ENCODE data around the gene HDC.

The HDC gene

GRCh38 chr15:50265620-50266019, at the start of gene HDC:
Gene HDC (minus strand): TSS chr15:50265726. CDS start chr15:50265623, 103 bp downstream.
- in situ Hi-C loops (cut with MboI; ENCODE audit: low pct_unique_long_range_greater_than_20kb, low sequenced_read_pairs, unreplicated experiment) = no loop called here
- TF ChIP-seq CTCF (IDR thresholded peaks at IDR 0.05; ENCODE audit: extremely low read depth, insufficient read depth, missing control alignments) = no peak
- DNase-seq (ENCODE audit: low spot score) = no peak

GRCh38 chr15:50312636-50313035, 47.1 kb upstream of the HDC start:
- no peak for DNase-seq (ENCODE audit: low spot score)
- TF ChIP-seq CTCF (IDR thresholded peaks at IDR 0.05; ENCODE audit: extremely low read depth, insufficient read depth, missing control alignments) = no peak
- in situ Hi-C loops (cut with MboI; ENCODE audit: low pct_unique_long_range_greater_than_20kb, low sequenced_read_pairs, unreplicated experiment) = no loop called here

GRCh38 chr15:50307799-50308198, 42.3 kb upstream of the HDC start:
- DNase-seq (ENCODE audit: low spot score) = no peak
- no peak for TF ChIP-seq CTCF (IDR thresholded peaks at IDR 0.05; ENCODE audit: extremely low read depth, insufficient read depth, missing control alignments)
- in situ Hi-C loops (cut with MboI; ENCODE audit: low pct_unique_long_range_greater_than_20kb, low sequenced_read_pairs, unreplicated experiment) = no loop called here

GRCh38 chr15:50304836-50305235, 39.3 kb upstream of the HDC start:
- DNase-seq (ENCODE audit: low spot score) = no peak
- in situ Hi-C loops (cut with MboI; ENCODE audit: low pct_unique_long_range_greater_than_20kb, low sequenced_read_pairs, unreplicated experiment) = no loop called here
- TF ChIP-seq CTCF (IDR thresholded peaks at IDR 0.05; ENCODE audit: extremely low read depth, insufficient read depth, missing control alignments) = no peak

GRCh38 chr15:50302581-50302980, 37.1 kb upstream of the HDC start:
- no peak for TF ChIP-seq CTCF (IDR thresholded peaks at IDR 0.05; ENCODE audit: extremely low read depth, insufficient read depth, missing control alignments)
- in situ Hi-C loops (cut with MboI; ENCODE audit: low pct_unique_long_range_greater_than_20kb, low sequenced_read_pairs, unreplicated experiment) = no loop called here
- DNase-seq (ENCODE audit: low spot score) = peak; percentile 22

- no peak for DNase-seq (ENCODE audit: low spot score)
- no peak for TF ChIP-seq CTCF (IDR thresholded peaks at IDR 0.05; ENCODE audit: extremely low read depth, insufficient read depth, missing control alignments)
- in situ Hi-C loops (cut with MboI; ENCODE audit: low pct_unique_long_range_greater_than_20kb, low sequenced_read_pairs, unreplicated experiment) = no loop called here
Observed at GRCh38 chr15:50298340-50298739, 32.8 kb upstream of the HDC start.

- in situ Hi-C loops (cut with MboI; ENCODE audit: low pct_unique_long_range_greater_than_20kb, low sequenced_read_pairs, unreplicated experiment) = no loop called here
- TF ChIP-seq CTCF (IDR thresholded peaks at IDR 0.05; ENCODE audit: extremely low read depth, insufficient read depth, missing control alignments) = no peak
- no peak for DNase-seq (ENCODE audit: low spot score)
Observed at GRCh38 chr15:50295966-50296365, 30.4 kb upstream of the HDC start.
